HG02623 (cell line): Measurements from ENCODE around the gene KIF18A.

Experiments used
- ATAC-seq: cut with Tn5 transposase; IDR thresholded peaks from one replicate; pipeline ENCODE4 v1.9.1; 2021; ENCODE audit warnings: moderate library complexity; ENCODE audit not compliant: unreplicated experiment

The KIF18A gene

GRCh38 chr11:27972522-27973170 is 135.3 kb downstream of the KIF18A start:
- no peak for ATAC-seq

- ATAC-seq = no peak
Measured at GRCh38 chr11:27971171-27971570, 136.8 kb downstream of the KIF18A start.
